Lower leg skin (tissue), 4 donors: Measurements from ENCODE around the gene C11orf21. TPM values are rescaled to one million over a fixed set of nuclear protein-coding genes. Genes with fewer than 3 reads are reported as not detected.

Experiments used
- DNase-seq, 2 donors: peaks; one replicate each; pipeline ENCODE4 v3.0.0-alpha.2; 2019; ENCODE audit warnings: low spot score in 2 of 2
- H3K4me3 ChIP-seq: fragments of 200-600 bp; sonication (generic); 2 replicates; pipeline ENCODE4 v1.5.1; 2017; ENCODE audit warnings: mild to moderate bottlenecking, low read depth; ENCODE audit not compliant: poor library complexity, severe bottlenecking
- POLR2A ChIP-seq, 2 donors: fragments of 450-650 bp; IDR thresholded peaks; one replicate each; pipeline ENCODE4 v1.6.1; 2016 to 2017; ENCODE audit warnings: antibody characterized with exemption in 2 of 2, mild to moderate bottlenecking in 1 of 2, moderate library complexity in 1 of 2
- WGBS, 2 donors: methylation state at CpG; one replicate each; pipeline ENCODE4 v1.1.5; 2018; 5-methylcytosine and 5-hydroxymethylcytosine counted together
- intact Hi-C: fragments of 100-400 bp; cut with DNase I; formaldehyde crosslinking; loops from one replicate; pipeline ENCODE4 v1.15.0; 2023; ENCODE audit warnings: low total_unique reads
- total RNA-seq, 4 donors: library from RNA; depleted of rRNA; stranded (reverse); fragments of >200 nt; gene quantifications; one replicate each; pipeline ENCODE4 v1.1.0, GENCODE V29; 2016
- TF ChIP-seq, protein P1 (sequence below), 3 donors: fragments of 450-650 bp; IDR thresholded peaks; one replicate each; pipeline ENCODE4 v1.5.1; 2016; ENCODE audit warnings: antibody characterized with exemption in 3 of 3, mild to moderate bottlenecking in 3 of 3, moderate library complexity in 2 of 3

C11orf21 gene
- total RNA-seq, 4 donors from 2014 or later: 0.42 to 1.4 (median 0.65) TPM

DNA sequence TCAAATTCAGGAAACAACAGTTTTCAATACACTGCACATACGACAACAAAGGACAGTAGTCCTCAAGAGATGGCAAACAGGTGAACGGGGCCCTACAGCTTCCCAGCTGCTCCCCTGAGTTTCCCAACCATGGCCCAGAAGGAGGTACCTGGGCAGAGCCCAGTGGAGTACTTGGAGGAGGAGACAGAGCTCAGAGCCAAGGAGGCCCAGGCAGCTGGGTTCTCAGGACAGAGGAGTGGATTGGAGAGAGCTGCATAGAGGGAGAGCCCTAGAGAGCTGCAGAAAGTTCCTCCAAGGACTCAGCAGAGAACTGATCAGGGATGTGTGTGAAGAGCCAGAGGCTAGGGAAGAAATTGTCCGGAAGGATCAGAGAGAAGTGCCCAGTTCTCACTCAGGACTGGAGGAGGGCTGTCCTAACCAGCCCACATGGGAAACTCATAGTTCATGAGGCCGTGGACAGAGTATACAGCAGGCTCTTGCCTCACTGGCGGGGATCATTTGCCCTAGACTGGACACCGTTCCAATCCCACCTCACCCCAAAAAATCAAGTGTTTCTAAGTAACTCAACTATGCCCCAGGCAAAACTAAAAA lies 23.7 kb downstream of the C11orf21 start:
- no peak for TF ChIP-seq POLR2A (IDR thresholded peaks at IDR 0.05)
- DNase-seq: peak in 1 of 2 donors; percentile 42
- no peak overlapping the region for H3K4me3 ChIP-seq
- 79 to 81% methylated on average over 6 of the region's 6 CpGs for WGBS, 2 donors
- intact Hi-C loops: no loop called here

DNA sequence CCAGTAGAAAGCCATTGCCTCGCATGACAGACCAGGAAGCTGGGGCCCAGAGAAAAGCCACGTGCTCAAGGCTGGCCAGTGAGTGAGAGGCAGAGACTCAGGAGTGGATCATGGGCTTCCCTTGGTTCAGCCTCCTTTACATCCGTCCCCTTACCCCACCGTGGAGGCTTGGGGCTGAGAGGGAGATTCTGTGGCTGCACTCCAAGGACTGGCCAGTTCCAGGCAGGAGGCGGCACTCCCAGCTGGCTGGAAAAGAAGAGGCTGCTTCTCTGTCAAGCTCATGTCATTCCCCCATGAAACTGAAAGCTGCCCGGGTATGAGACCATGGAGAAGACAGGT lies 24.7 kb downstream of the C11orf21 start:
- DNase-seq: peak in 1 of 2 donors; percentile 26
- no peak overlapping the region for H3K4me3 ChIP-seq
- 48 to 74% methylated on average over 6 of the region's 6 CpGs for WGBS, 2 donors
- TF ChIP-seq POLR2A (IDR thresholded peaks at IDR 0.05): no peak
- TF ChIP-seq, protein P1, sequence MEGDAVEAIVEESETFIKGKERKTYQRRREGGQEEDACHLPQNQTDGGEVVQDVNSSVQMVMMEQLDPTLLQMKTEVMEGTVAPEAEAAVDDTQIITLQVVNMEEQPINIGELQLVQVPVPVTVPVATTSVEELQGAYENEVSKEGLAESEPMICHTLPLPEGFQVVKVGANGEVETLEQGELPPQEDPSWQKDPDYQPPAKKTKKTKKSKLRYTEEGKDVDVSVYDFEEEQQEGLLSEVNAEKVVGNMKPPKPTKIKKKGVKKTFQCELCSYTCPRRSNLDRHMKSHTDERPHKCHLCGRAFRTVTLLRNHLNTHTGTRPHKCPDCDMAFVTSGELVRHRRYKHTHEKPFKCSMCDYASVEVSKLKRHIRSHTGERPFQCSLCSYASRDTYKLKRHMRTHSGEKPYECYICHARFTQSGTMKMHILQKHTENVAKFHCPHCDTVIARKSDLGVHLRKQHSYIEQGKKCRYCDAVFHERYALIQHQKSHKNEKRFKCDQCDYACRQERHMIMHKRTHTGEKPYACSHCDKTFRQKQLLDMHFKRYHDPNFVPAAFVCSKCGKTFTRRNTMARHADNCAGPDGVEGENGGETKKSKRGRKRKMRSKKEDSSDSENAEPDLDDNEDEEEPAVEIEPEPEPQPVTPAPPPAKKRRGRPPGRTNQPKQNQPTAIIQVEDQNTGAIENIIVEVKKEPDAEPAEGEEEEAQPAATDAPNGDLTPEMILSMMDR (IDR thresholded peaks at IDR 0.05): no peak
- intact Hi-C loops: no loop called here

DNA sequence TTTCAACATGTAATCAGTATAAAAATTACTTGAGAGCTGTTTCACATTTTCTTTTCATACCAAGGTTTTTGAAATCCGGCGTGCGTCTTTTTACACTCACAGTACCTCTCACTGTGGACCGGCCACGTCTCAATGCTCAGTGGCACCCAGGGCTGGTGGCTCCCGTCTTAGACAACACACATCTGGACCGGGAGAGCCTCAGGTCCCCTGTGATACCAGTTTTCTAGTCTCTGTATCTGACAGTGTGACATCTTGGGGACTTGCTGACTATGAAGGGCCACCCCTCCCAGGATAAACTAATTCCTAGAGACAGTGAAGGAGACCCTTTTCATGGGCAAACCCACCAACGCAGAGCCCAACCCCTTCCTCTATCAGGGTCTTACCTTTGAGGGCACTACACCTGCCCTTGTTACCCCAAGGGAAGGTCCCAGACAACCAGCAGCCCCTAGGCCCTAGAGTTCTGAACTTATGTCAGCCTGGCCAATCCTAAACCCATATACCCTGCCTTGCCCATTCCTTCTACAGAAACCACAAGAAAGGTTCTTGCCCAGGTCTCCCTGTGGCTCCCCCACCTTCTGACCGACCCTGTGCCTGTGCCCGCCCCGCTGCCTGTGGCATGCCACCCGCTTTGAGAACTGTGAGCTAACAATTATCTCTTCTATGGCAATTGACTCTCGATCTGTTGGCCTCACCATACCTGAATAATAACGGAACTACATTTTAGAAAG lies 25.3 kb downstream of the C11orf21 start:
- H3K4me3 ChIP-seq: no peak overlapping the region
- peak in 1 of 2 donors; percentile 18 for DNase-seq
- 86 to 95% methylated on average over 14 of the region's 14 CpGs for WGBS, 2 donors
- TF ChIP-seq, protein P1 (IDR thresholded peaks at IDR 0.05): no peak
- TF ChIP-seq POLR2A (IDR thresholded peaks at IDR 0.05): no peak
- intact Hi-C loops: no loop called here

DNA sequence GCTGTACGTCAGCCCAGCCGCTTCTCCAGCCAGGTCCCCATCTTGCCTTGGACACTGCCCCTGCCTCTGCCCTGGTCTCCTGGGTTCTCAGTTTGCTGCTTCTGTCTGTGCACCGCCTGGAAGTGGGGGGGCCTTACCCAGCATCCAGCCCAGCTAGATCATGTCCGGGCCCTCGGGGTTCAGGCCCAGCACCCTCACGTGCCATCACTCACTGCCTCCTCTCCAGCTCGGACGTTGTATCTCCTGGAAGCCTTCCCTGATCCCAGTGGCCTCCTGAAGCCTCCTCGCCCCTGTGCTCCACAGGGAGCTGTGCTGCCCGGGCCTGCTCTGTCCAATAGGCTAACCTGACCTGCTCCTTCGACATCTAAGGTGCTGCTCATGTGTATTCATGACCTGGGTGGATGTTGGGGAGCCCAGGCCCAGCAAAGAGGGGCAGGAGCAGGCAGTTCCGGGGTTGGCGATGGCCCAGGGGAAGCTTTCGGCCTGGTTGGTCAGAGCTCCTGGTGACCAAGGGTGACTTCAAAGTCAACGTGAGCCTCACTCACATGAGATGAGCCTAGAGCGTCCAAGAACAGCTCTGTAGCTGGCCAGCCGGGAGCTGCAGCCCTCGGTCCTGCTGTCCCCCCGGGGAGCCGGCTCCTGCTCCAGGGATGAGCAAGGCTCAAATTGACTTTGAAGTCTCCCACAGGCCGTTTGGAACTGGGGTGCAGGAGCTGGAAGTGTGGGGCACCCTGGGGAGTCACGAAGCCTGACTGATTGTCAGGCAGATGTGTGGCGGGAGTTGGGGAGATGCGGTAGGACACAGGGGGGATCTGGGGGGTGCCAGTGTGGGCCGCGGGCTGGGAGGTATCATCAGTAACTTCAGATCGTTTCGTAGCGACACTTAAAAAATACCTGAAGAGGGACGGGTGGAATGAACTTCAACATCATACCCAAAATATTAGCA lies 26.1 kb downstream of the C11orf21 start:
- WGBS, 2 donors: 91 to 92% methylated on average over 25 to 30 of the region's 30 CpGs
- peak; percentile 12 to 84 for DNase-seq
- intact Hi-C loops: no loop called here
- H3K4me3 ChIP-seq: no peak overlapping the region
- TF ChIP-seq POLR2A (IDR thresholded peaks at IDR 0.05): no peak
- TF ChIP-seq, protein P1 (IDR thresholded peaks at IDR 0.05): no peak

DNA sequence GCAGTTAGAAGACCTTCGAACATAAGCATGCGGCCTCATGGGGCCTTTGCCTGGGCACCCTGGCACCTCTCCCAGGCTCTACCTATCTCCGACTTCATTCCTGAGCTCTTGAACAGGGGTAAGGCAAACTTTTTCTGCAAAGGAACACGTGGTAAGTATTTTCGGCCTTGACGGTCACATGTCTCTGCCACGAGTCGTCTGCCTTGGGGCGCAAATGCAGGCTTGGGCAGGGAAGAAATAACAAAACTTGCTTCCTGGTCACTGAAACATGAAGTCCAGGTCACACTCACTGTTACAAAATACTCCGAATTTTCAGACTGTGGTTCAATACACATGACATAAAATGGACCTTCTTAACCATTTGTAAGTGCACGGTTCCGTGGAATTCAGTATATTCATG lies 27.9 kb downstream of the C11orf21 start:
- intact Hi-C loops: no loop called here
- WGBS, 2 donors: 73 to 81% methylated on average over 12 of the region's 12 CpGs
- H3K4me3 ChIP-seq: no peak overlapping the region
- peak in 1 of 2 donors; percentile 67 for DNase-seq
- TF ChIP-seq POLR2A (IDR thresholded peaks at IDR 0.05): no peak
- TF ChIP-seq, protein P1 (IDR thresholded peaks at IDR 0.05): no peak

DNA sequence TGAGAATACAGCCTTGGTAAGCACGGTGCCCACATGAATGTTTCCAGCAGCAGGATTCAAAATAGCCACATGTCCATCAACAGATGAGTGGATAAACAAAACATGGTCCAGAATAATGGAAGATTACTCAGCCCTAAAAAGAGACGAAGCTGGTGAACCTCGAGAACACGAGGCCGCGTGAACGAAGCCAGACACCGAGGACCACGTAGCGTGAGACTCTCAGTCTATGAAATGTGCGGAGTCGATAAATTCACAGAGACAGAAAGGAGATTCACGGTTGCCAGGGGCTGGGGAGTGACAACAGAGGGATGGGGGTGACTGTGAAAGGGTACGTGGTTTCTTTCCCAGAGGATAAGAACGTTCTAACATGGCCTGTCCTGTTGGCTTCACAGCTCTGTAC lies 28.4 kb downstream of the C11orf21 start:
- no peak overlapping the region for H3K4me3 ChIP-seq
- WGBS, 2 donors: 87 to 94% methylated on average over 15 of the region's 15 CpGs
- TF ChIP-seq, protein P1 (IDR thresholded peaks at IDR 0.05): no peak
- TF ChIP-seq POLR2A (IDR thresholded peaks at IDR 0.05): no peak
- intact Hi-C loops: no loop called here
- peak in 1 of 2 donors; percentile 62 for DNase-seq
